ENCODE data around the gene ZNF462.

DNA sequence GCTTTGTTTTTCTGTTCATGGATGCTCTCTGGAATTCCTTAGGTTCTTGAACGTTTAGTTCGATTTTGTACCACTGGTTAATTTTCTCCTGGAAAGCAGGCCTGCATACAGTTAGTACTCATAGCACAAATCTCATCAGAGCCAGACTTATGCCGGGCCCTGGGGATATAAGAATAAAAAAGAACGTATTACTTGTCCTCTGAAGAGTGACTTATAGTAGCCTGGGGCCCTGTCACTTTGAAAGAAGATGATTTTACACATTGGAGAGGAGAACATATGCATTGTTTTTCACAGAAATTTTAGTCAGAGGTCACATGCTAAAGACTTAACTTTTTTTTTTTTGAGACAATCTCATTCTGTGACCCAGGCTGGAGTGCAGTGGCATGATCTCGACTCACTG, 50.3 kb downstream of the ZNF462 start:
- TF ChIP-seq POLR2A (IDR thresholded peaks at IDR 0.05; ENCODE audit: low read length) (no peak), GATA1 (IDR thresholded peaks at IDR 0.05; ENCODE audit: low read depth, low read length) (no peak)

Measured in erythroblast (primary cell).